PFSK-1 (cell line): ENCODE results near the gene FBXL7.

Source experiments
- POLR2AphosphoS5 ChIP-seq: IDR thresholded peaks from 2 replicates; pipeline ENCODE4 v1.6.1; 2012; ENCODE audit warnings: low read depth, mild to moderate bottlenecking, control low read depth, low read length, moderate library complexity
- TAF1 ChIP-seq: IDR thresholded peaks from 2 replicates; pipeline ENCODE4 v1.6.1; 2012; ENCODE audit warnings: low read length, control low read depth, borderline replicate concordance; ENCODE audit not compliant: insufficient read depth

DNA sequence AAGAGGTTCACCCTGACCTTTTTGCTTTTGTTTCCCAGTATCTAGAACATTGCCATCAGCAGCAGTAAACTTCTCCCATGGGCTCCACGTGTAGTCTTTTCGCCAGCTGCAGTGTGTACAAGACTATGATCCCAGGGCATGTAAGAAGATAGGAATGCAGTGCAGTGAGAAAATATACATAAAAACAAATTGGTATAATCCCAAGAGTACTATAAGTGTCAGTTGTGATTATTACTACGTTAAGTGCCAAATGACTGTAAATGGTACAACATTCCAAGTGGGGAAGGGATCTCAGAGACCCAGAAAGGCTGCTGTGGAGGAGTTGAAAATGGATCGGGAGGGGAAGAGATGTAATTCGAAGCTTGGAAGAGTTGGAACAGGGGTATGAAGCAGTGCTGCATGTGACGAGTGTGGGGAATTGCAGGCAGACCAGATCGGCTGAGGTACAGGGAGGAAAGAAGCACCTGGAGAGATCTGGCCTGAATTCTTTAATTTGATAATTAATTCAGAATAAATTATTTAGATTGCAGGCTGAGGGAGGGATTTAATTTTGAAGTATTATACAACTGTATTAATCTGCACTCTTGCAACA is 95.1 kb downstream of the FBXL7 start:
- TF ChIP-seq POLR2AphosphoS5 (no peak), TAF1 (no peak)
